Smooth muscle cell (in vitro differentiated cells): Measurements from ENCODE around the gene LSM2. TPM values are rescaled to one million over a fixed set of nuclear protein-coding genes. Genes with fewer than 3 reads are reported as not detected.

Experiments used
- DNase-seq: peaks from one replicate; lab custom pipeline; 2025; ENCODE audit not compliant: unreplicated experiment; lab: John Stamatoyannopoulos, UW
- H2AFZ ChIP-seq: fragments of 200-600 bp; sonication (generic); 2 replicates; pipeline ENCODE4 v1.6.0; 2016; ENCODE audit warnings: antibody characterized with exemption, low read depth, mild to moderate bottlenecking
- H3F3A ChIP-seq: fragments of 200-600 bp; sonication (generic); 2 replicates; pipeline ENCODE4 v1.6.0; 2017; ENCODE audit warnings: antibody characterized with exemption, low read depth
- H3K27ac ChIP-seq: fragments of 200-600 bp; sonication (generic); 2 replicates; pipeline ENCODE4 v1.5.1; 2016; ENCODE audit warnings: low read depth, mild to moderate bottlenecking
- H3K27me3 ChIP-seq: fragments of 200-600 bp; sonication (generic); 2 replicates; pipeline ENCODE4 v1.6.1; 2016; ENCODE audit warnings: low read depth, mild to moderate bottlenecking
- H3K36me3 ChIP-seq: fragments of 200-600 bp; sonication (generic); 2 replicates; pipeline ENCODE4 v1.5.1; 2016; ENCODE audit warnings: low read depth
- H3K4me1 ChIP-seq: fragments of 200-600 bp; sonication (generic); 2 replicates; pipeline ENCODE4 v1.5.1; 2016; ENCODE audit warnings: low read depth
- H3K4me2 ChIP-seq: fragments of 200-600 bp; sonication (generic); 2 replicates; pipeline ENCODE4 v1.6.0; 2016; ENCODE audit warnings: mild to moderate bottlenecking
- H3K4me3 ChIP-seq: fragments of 200-600 bp; sonication (generic); 2 replicates; pipeline ENCODE4 v1.5.1; 2016; ENCODE audit warnings: mild to moderate bottlenecking
- H3K79me2 ChIP-seq: fragments of 200-600 bp; sonication (generic); 2 replicates; pipeline ENCODE4 v1.6.0; 2016; ENCODE audit warnings: low read depth, mild to moderate bottlenecking
- H3K9ac ChIP-seq: fragments of 200-600 bp; sonication (generic); 2 replicates; pipeline ENCODE4 v1.6.0; 2016; ENCODE audit warnings: low read depth
- H3K9me3 ChIP-seq: fragments of 200-600 bp; sonication (generic); replicated peaks from 2 replicates; pipeline ENCODE4 v1.5.1; 2016; ENCODE audit warnings: low read depth
- H4K20me1 ChIP-seq: fragments of 200-600 bp; sonication (generic); 2 replicates; pipeline ENCODE4 v1.6.0; 2016; ENCODE audit warnings: low read depth
- WGBS: methylation state at CpG from one replicate; pipeline ENCODE4 v1.1.7; 2016; ENCODE audit warnings: low lambda C conversion rate; 5-methylcytosine and 5-hydroxymethylcytosine counted together
- polyA plus RNA-seq: library from polyadenylated mRNA; unstranded; fragments of >200 nt; fragmentation: Nextera tagmentation; extraction: Ambion mirVana; gene quantifications from 2 replicates; pipeline ENCODE4 v1.2.1, GENCODE V29; 2016
- total RNA-seq: library from RNA; depleted of rRNA; stranded (reverse); fragments of >200 nt; gene quantifications from 2 replicates; pipeline ENCODE4 v1.2.3, GENCODE V29; 2014
- TF ChIP-seq, protein P1 (sequence below): fragments of 200-600 bp; sonication (generic); IDR thresholded peaks from 2 replicates; pipeline ENCODE4 v1.5.1; 2017; ENCODE audit warnings: borderline replicate concordance, mild to moderate bottlenecking, antibody characterized with exemption; ENCODE audit not compliant: insufficient read depth, poor library complexity, severe bottlenecking

LSM2 gene
- total and polyA plus RNA-seq, 2 experiments from 2014 or later = 81.6 to 91.2 TPM

DNA sequence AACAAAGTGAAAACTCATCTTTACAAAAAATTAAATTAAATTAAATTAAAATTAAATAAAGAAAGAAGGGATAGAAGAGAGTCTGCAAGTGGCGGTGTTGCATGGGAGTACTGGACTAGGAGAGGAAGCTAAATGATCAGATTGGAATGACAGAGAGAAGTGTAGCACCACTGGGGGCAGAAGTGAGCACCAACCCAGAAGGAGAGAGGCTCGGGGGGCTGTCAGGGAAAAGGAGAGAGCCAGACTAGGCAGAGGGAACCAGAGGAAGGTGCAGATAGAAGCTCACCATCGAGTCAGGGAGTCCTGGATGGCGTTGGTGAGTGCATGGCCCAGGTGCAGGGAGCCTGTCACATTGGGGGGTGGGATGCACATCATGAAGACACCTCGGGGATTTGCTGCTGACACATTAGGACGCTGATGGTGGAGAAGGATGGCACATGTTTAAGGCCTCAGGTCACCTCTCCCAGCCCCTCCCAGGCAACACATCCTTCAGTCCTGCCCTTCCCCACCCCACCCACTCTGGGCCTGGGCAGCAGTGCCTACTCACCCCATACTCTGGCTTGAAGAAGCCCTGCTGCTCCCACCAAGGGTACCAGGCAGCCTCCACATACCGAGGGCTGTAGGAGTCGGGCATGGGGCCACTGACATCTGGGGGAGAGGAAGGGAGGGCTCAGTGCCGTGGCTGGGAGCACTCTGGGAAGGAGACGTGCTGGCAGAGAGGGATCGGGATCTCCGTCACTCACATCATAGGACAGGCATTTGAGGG, 15.3 kb downstream of the LSM2 start:
- Histone ChIP-seq H3K4me3 (no peak overlapping the region), H3K4me1 (no peaks in the 10 kb centered on the region), H3K9ac (no peak overlapping the region), H3K27ac (no peak overlapping the region), H4K20me1 (no peaks in the 10 kb centered on the region), H2AFZ (no peak overlapping the region), H3K27me3 (no peaks in the 10 kb centered on the region), H3K36me3 (no peaks in the 10 kb centered on the region), H3K9me3 (no peaks in the 10 kb centered on the region), H3K79me2 (peaks cover 31% of the 10 kb centered on the region), H3K4me2 (no peak overlapping the region), H3F3A (peaks cover 2% of the 10 kb centered on the region)
- TF ChIP-seq, protein P1, sequence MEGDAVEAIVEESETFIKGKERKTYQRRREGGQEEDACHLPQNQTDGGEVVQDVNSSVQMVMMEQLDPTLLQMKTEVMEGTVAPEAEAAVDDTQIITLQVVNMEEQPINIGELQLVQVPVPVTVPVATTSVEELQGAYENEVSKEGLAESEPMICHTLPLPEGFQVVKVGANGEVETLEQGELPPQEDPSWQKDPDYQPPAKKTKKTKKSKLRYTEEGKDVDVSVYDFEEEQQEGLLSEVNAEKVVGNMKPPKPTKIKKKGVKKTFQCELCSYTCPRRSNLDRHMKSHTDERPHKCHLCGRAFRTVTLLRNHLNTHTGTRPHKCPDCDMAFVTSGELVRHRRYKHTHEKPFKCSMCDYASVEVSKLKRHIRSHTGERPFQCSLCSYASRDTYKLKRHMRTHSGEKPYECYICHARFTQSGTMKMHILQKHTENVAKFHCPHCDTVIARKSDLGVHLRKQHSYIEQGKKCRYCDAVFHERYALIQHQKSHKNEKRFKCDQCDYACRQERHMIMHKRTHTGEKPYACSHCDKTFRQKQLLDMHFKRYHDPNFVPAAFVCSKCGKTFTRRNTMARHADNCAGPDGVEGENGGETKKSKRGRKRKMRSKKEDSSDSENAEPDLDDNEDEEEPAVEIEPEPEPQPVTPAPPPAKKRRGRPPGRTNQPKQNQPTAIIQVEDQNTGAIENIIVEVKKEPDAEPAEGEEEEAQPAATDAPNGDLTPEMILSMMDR = peak; percentile 40
- whole genome bisulfite sequencing = 79% methylated on average over 12 of the region's 12 CpGs
- DNase-seq = no peak

DNA sequence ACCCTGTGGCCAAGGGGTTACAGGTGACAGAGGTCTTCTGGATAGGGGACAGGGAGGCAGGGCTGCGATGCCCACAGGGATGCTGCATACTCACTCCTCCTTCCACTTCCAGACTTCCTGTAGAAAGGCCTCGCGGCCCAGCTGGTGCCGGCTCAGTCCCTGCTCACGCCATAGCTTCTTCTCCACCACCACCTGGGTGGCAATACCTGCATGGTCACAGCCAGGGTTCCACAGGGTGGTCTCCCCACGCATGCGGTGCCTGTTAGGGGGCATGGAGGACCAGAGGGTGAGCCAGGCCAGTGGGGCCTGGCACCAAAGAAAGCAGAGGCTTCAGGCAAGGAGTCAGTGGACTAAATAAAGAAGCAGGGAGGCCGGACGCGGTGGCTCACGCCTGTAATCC, 21.3 kb downstream of the LSM2 start:
- Histone ChIP-seq H3K36me3 (no peaks in the 10 kb centered on the region), H3F3A (no peaks in the 10 kb centered on the region), H3K9ac (no peak overlapping the region), H3K4me2 (no peak overlapping the region), H3K27ac (no peak overlapping the region), H2AFZ (no peak overlapping the region), H4K20me1 (no peaks in the 10 kb centered on the region), H3K4me3 (no peak overlapping the region), H3K4me1 (no peaks in the 10 kb centered on the region), H3K27me3 (no peaks in the 10 kb centered on the region), H3K9me3 (no peaks in the 10 kb centered on the region), H3K79me2 (peaks cover 14% of the 10 kb centered on the region)
- DNase-seq = no peak
- WGBS = 95% methylated on average over 11 of the region's 11 CpGs
- TF ChIP-seq, protein P1 = no peak

- H3K79me2 ChIP-seq = peaks cover 6% of the 10 kb centered on the region
- H3K27ac ChIP-seq = no peak overlapping the region
- no peak overlapping the region for H3K9ac ChIP-seq
- H2AFZ ChIP-seq = no peak overlapping the region
- no peak for DNase-seq
- 98% methylated on average over 15 of the region's 15 CpGs for WGBS
- no peak overlapping the region for H3K4me3 ChIP-seq
- TF ChIP-seq, protein P1 = no peak
- H3K9me3 ChIP-seq = no peaks in the 10 kb centered on the region
- no peaks in the 10 kb centered on the region for H3K36me3 ChIP-seq
- no peaks in the 10 kb centered on the region for H3F3A ChIP-seq
- no peaks in the 10 kb centered on the region for H3K27me3 ChIP-seq
- no peaks in the 10 kb centered on the region for H4K20me1 ChIP-seq
- no peak overlapping the region for H3K4me2 ChIP-seq
- H3K4me1 ChIP-seq = no peaks in the 10 kb centered on the region
Observed at GRCh38 chr6:31784098-31784925, 22.5 kb downstream of the LSM2 start.
